Naive thymus-derived CD4-positive, alpha-beta T cell (primary cell): ENCODE results near the gene PID1. TPM values are rescaled to one million over a fixed set of nuclear protein-coding genes. Genes with fewer than 3 reads are reported as not detected.

Source experiments
- ATAC-seq: fragments of 150-1000 bp; cut with Tn5 transposase; 2 replicates; pipeline ENCODE4 v1.10.0; 2021; ENCODE audit warnings: mild to moderate bottlenecking, moderate library complexity
- CTCF ChIA-PET: fragments of 350-600 bp; sonication (Branson Sonifier 250); formaldehyde crosslinking; loops from one replicate; lab custom pipeline; 2021; ENCODE audit warnings: antibody characterized with exemption; lab: Charles Lee
- POLR2A ChIA-PET: fragments of 350-600 bp; sonication (Branson Sonifier 250); formaldehyde crosslinking; loops from one replicate; lab custom pipeline; 2021; ENCODE audit warnings: antibody characterized with exemption, inconsistent platforms; lab: Charles Lee
- DNase-seq, 9 donors: peaks; one replicate each; pipeline versions ENCODE4 v3.0.0 to v3.0.0-alpha.2; 2020 to 2022; ENCODE audit warnings: mixed read lengths in 1 of 9
- H3K27ac ChIP-seq: one replicate; pipeline ENCODE4 v1.7.0; 2013; ENCODE audit warnings: mild to moderate bottlenecking, low read depth, low read length, moderate library complexity
- H3K27me3 ChIP-seq, 2 donors: one replicate each; pipeline ENCODE4 v1.7.0; 2013; ENCODE audit warnings: low read length in 2 of 2, mild to moderate bottlenecking in 2 of 2, moderate library complexity in 2 of 2; ENCODE audit not compliant: control insufficient read depth in 2 of 2, insufficient read depth in 2 of 2
- H3K36me3 ChIP-seq, 3 experiments: 1 replicate in 2 of 3; 2 replicates in 1 of 3; pipeline ENCODE4 v1.7.0; 2013; ENCODE audit warnings: low read length in 3 of 3, mild to moderate bottlenecking in 3 of 3, moderate library complexity in 1 of 3; ENCODE audit not compliant: insufficient read depth in 3 of 3, control insufficient read depth in 2 of 3
- H3K4me1 ChIP-seq, 2 donors: one replicate each; pipeline ENCODE4 v1.7.0; 2013; ENCODE audit warnings: low read length in 2 of 2, mild to moderate bottlenecking in 2 of 2, moderate library complexity in 1 of 2; ENCODE audit not compliant: control insufficient read depth in 2 of 2, insufficient read depth in 2 of 2
- H3K4me3 ChIP-seq: 2 replicates; pipeline ENCODE4 v1.7.0; 2013; ENCODE audit warnings: mild to moderate bottlenecking, low read length
- H3K9me3 ChIP-seq, 3 experiments: 1 replicate in 2 of 3; 2 replicates in 1 of 3; pipeline ENCODE4 v1.7.0; 2013; ENCODE audit warnings: low read length in 3 of 3; ENCODE audit not compliant: control insufficient read depth in 2 of 3
- H3K27ac Mint-ChIP-seq, 9 donors: one replicate each; pipeline ENCODE4 v1.8.0; 2020 to 2022; ENCODE audit warnings: mixed read lengths in 9 of 9, mild to moderate bottlenecking in 8 of 9, moderate library complexity in 5 of 9, inconsistent platforms in 2 of 9
- H3K27me3 Mint-ChIP-seq, 5 donors: one replicate each; pipeline ENCODE4 v1.8.0; 2021 to 2022; ENCODE audit warnings: mixed read lengths in 5 of 5, mild to moderate bottlenecking in 1 of 5
- H3K36me3 Mint-ChIP-seq, 5 donors: one replicate each; pipeline ENCODE4 v1.8.0; 2020 to 2022; ENCODE audit warnings: mixed read lengths in 5 of 5, mild to moderate bottlenecking in 3 of 5, inconsistent platforms in 1 of 5
- H3K4me1 Mint-ChIP-seq, 7 donors: one replicate each; pipeline ENCODE4 v1.8.0; 2020 to 2022; ENCODE audit warnings: mixed read lengths in 7 of 7, mild to moderate bottlenecking in 3 of 7, inconsistent platforms in 1 of 7
- H3K4me3 Mint-ChIP-seq, 10 donors: one replicate each; pipeline ENCODE4 v1.8.0; 2020 to 2022; ENCODE audit warnings: mild to moderate bottlenecking in 10 of 10, mixed read lengths in 10 of 10, moderate library complexity in 6 of 10, inconsistent platforms in 2 of 10
- H3K9me3 Mint-ChIP-seq, 11 donors: one replicate each; pipeline ENCODE4 v1.8.0; 2020 to 2022; ENCODE audit warnings: mixed read lengths in 11 of 11, mild to moderate bottlenecking in 4 of 11, inconsistent platforms in 1 of 11, moderate library complexity in 1 of 11
- intact Hi-C, 2 donors: fragments of 100-400 bp; cut with micrococcal nuclease; formaldehyde crosslinking; loops; one replicate each; pipeline ENCODE4 v1.15.1; 2023
- polyA plus RNA-seq, 2 donors: library from polyadenylated mRNA; unstranded; fragments of 300-500 nt; fragmentation: Illumina TruSeq; gene quantifications; one replicate each; pipeline ENCODE4 v1.2.3, GENCODE V29; 2021
- total RNA-seq, 6 experiments: library from RNA in 5 of 6; stranded (reverse) in 5 of 6; gene quantifications; 1 replicate in 5 of 6; 2 replicates in 1 of 6; pipeline ENCODE4 v1.2.3 and lab custom pipeline; 2021 to 2026

Gene PID1
- total and polyA plus RNA-seq, 7 experiments from 2014 or later: 0.07 to 5.3 (median 1.1) TPM; not detected in 2

GRCh38 chr2:229141424-229142025 is 129.6 kb downstream of the PID1 start:
- H3K9me3 Mint-ChIP-seq: peaks cover 0 to 19% (median 4%) of the 10 kb centered on the region in 11 donors
- H3K4me3 Mint-ChIP-seq: no peak overlapping the region
- no peak for ATAC-seq
- ChIA-PET CTCF (no interaction called here), POLR2A (no interaction called here)
- intact Hi-C loops: no loop called here
- no peak for DNase-seq
- Histone ChIP-seq H3K27me3 (no peaks in the 10 kb centered on the region), H3K4me3 (no peak overlapping the region), H3K9me3 (no peaks in the 10 kb centered on the region), H3K36me3 (no peaks in the 10 kb centered on the region), H3K4me1 (no peaks in the 10 kb centered on the region), H3K27ac (no peak overlapping the region)
- no peaks in the 10 kb centered on the region for H3K36me3 Mint-ChIP-seq
- no peak overlapping the region for H3K27ac Mint-ChIP-seq
- no peaks in the 10 kb centered on the region for H3K4me1 Mint-ChIP-seq
- H3K27me3 Mint-ChIP-seq: no peaks in the 10 kb centered on the region

- Mint-ChIP-seq H3K9me3 (peaks cover 0 to 10% (median 3%) of the 10 kb centered on the region in 11 donors), H3K27me3 (peaks cover 0 to 4% (median 0%) of the 10 kb centered on the region in 5 donors), H3K4me3 (no peak overlapping the region), H3K36me3 (no peaks in the 10 kb centered on the region), H3K27ac (no peak overlapping the region), H3K4me1 (no peaks in the 10 kb centered on the region)
- DNase-seq (no peak), ATAC-seq (no peak)
- Histone ChIP-seq H3K4me3 (no peak overlapping the region), H3K27ac (no peak overlapping the region), H3K36me3 (no peaks in the 10 kb centered on the region), H3K4me1 (no peaks in the 10 kb centered on the region), H3K9me3 (no peaks in the 10 kb centered on the region), H3K27me3 (no peaks in the 10 kb centered on the region)
- ChIA-PET POLR2A (no interaction called here), CTCF (no interaction called here)
- intact Hi-C loops: no loop called here
Measured at GRCh38 chr2:229137639-229138038, 133.4 kb downstream of the PID1 start.

- no peak for DNase-seq
- Histone ChIP-seq H3K4me3 (no peak overlapping the region), H3K4me1 (no peaks in the 10 kb centered on the region), H3K36me3 (no peaks in the 10 kb centered on the region), H3K9me3 (no peaks in the 10 kb centered on the region), H3K27ac (no peak overlapping the region), H3K27me3 (no peaks in the 10 kb centered on the region)
- Mint-ChIP-seq H3K27me3 (peaks cover 0 to 4% (median 0%) of the 10 kb centered on the region in 5 donors), H3K9me3 (peaks cover 0 to 10% (median 2%) of the 10 kb centered on the region in 11 donors), H3K27ac (no peak overlapping the region), H3K4me3 (no peak overlapping the region), H3K4me1 (no peaks in the 10 kb centered on the region), H3K36me3 (no peaks in the 10 kb centered on the region)
- ChIA-PET CTCF (no interaction called here), POLR2A (no interaction called here)
- no peak for ATAC-seq
- intact Hi-C loops: no loop called here
Measured at GRCh38 chr2:229137066-229137465, 134.0 kb downstream of the PID1 start.

- Histone ChIP-seq H3K4me1 (no peaks in the 10 kb centered on the region), H3K27me3 (no peaks in the 10 kb centered on the region), H3K36me3 (no peaks in the 10 kb centered on the region), H3K27ac (no peak overlapping the region), H3K9me3 (no peaks in the 10 kb centered on the region), H3K4me3 (no peak overlapping the region)
- no peak for ATAC-seq
- CTCF ChIA-PET: no interaction called here
- peaks cover 0 to 4% (median 0%) of the 10 kb centered on the region in 5 donors for H3K27me3 Mint-ChIP-seq
- POLR2A ChIA-PET: no interaction called here
- peaks cover 0 to 6% (median 0%) of the 10 kb centered on the region in 11 donors for H3K9me3 Mint-ChIP-seq
- H3K4me3 Mint-ChIP-seq: no peak overlapping the region
- intact Hi-C loops: no loop called here
- no peak for DNase-seq
- no peak overlapping the region for H3K27ac Mint-ChIP-seq
- H3K36me3 Mint-ChIP-seq: no peaks in the 10 kb centered on the region
- no peaks in the 10 kb centered on the region for H3K4me1 Mint-ChIP-seq
Measured at GRCh38 chr2:229133155-229133772, 137.8 kb downstream of the PID1 start.

- H3K4me3 Mint-ChIP-seq: no peak overlapping the region
- H3K9me3 ChIP-seq: no peaks in the 10 kb centered on the region
- no peak for ATAC-seq
- ChIA-PET POLR2A (no interaction called here), CTCF (no interaction called here)
- no peak overlapping the region for H3K4me3 ChIP-seq
- no peaks in the 10 kb centered on the region for H3K36me3 Mint-ChIP-seq
- H3K27ac Mint-ChIP-seq: no peak overlapping the region
- no peaks in the 10 kb centered on the region for H3K4me1 ChIP-seq
- peaks cover 0 to 4% (median 0%) of the 10 kb centered on the region in 5 donors for H3K27me3 Mint-ChIP-seq
- H3K36me3 ChIP-seq: no peaks in the 10 kb centered on the region
- no peaks in the 10 kb centered on the region for H3K27me3 ChIP-seq
- peaks cover 0 to 5% (median 0%) of the 10 kb centered on the region in 11 donors for H3K9me3 Mint-ChIP-seq
- H3K27ac ChIP-seq: no peak overlapping the region
- DNase-seq: no peak
- intact Hi-C loops: no loop called here
- no peaks in the 10 kb centered on the region for H3K4me1 Mint-ChIP-seq
Measured at GRCh38 chr2:229132236-229132635, 138.9 kb downstream of the PID1 start.

GRCh38 chr2:229130522-229130921 is 140.6 kb downstream of the PID1 start:
- DNase-seq: no peak
- H3K27me3 Mint-ChIP-seq: peaks cover 0 to 2% (median 0%) of the 10 kb centered on the region in 5 donors
- Histone ChIP-seq H3K9me3 (no peaks in the 10 kb centered on the region), H3K4me3 (no peak overlapping the region), H3K36me3 (no peaks in the 10 kb centered on the region), H3K27me3 (no peaks in the 10 kb centered on the region), H3K4me1 (no peaks in the 10 kb centered on the region), H3K27ac (no peak overlapping the region)
- intact Hi-C loops: no loop called here
- ATAC-seq: no peak
- H3K9me3 Mint-ChIP-seq: peaks cover 0 to 5% (median 2%) of the 10 kb centered on the region in 11 donors
- no peak overlapping the region for H3K4me3 Mint-ChIP-seq
- ChIA-PET POLR2A (no interaction called here), CTCF (no interaction called here)
- peaks cover 0 to 2% (median 0%) of the 10 kb centered on the region in 5 donors for H3K36me3 Mint-ChIP-seq
- no peak overlapping the region for H3K27ac Mint-ChIP-seq
- H3K4me1 Mint-ChIP-seq: no peaks in the 10 kb centered on the region
